MCF 10A (cell line): ENCODE data around the gene ATOH8. TPM values are rescaled to one million over a fixed set of nuclear protein-coding genes. Genes with fewer than 3 reads are reported as not detected.

Experiments used
- BruUV-seq: library from RNA; stranded (reverse); fragments of 400-500 nt; replicated peaks from 2 replicates; lab custom pipeline; 2021; lab: Mats Ljungman, UMichigan
- CTCF ChIA-PET: fragments of 300-600 bp; sonication (Branson Sonifier 250); formaldehyde crosslinking; extraction: SDS; loops from one replicate; lab custom pipeline; 2021; ENCODE audit warnings: antibody characterized with exemption, inconsistent platforms; lab: Yijun Ruan, JAX
- POLR2A ChIA-PET: fragments of 300-600, 350-650 bp; sonication (Branson Sonifier 250); formaldehyde crosslinking; extraction: SDS; loops from one replicate; lab custom pipeline; 2020; ENCODE audit warnings: antibody characterized with exemption, inconsistent platforms; lab: Yijun Ruan, JAX
- DNase-seq: peaks from one replicate; pipeline ENCODE4 v3.0.0-alpha.2; 2018; ENCODE audit not compliant: unreplicated experiment
- H3K27ac Mint-ChIP-seq: one replicate; pipeline ENCODE4 v1.8.0; 2022; ENCODE audit warnings: mild to moderate bottlenecking, low read depth, mixed read lengths; ENCODE audit not compliant: unreplicated experiment
- H3K27me3 Mint-ChIP-seq: one replicate; pipeline ENCODE4 v1.8.0; 2022; ENCODE audit warnings: mixed read lengths; ENCODE audit not compliant: insufficient read depth, unreplicated experiment
- H3K36me3 Mint-ChIP-seq: one replicate; pipeline ENCODE4 v1.8.0; 2022; ENCODE audit warnings: mild to moderate bottlenecking, moderate library complexity, mixed read lengths; ENCODE audit not compliant: insufficient read depth, unreplicated experiment
- H3K4me1 Mint-ChIP-seq: one replicate; pipeline ENCODE4 v1.8.0; 2022; ENCODE audit warnings: mixed read lengths; ENCODE audit not compliant: insufficient read depth, unreplicated experiment
- H3K4me3 Mint-ChIP-seq: one replicate; pipeline ENCODE4 v1.8.0; 2022; ENCODE audit warnings: mild to moderate bottlenecking, moderate library complexity, mixed read lengths; ENCODE audit not compliant: unreplicated experiment
- H3K9me3 Mint-ChIP-seq: one replicate; pipeline ENCODE4 v1.8.0; 2022; ENCODE audit warnings: mixed read lengths; ENCODE audit not compliant: unreplicated experiment
- intact Hi-C: fragments of 100-400 bp; cut with micrococcal nuclease; formaldehyde crosslinking; loops from 2 replicates; pipeline ENCODE4 v1.14.1; 2022
- total RNA-seq: library from RNA; stranded (reverse); gene quantifications from 2 replicates; pipeline ENCODE4 v1.2.3, GENCODE V29; 2022
- TF ChIP-seq, protein P1 (sequence below): fragments of 200-600 bp; IDR thresholded peaks from one replicate; pipeline ENCODE4 v1.8.0; 2022; ENCODE audit warnings: antibody characterized with exemption, mild to moderate bottlenecking; ENCODE audit not compliant: unreplicated experiment

ATOH8 gene
- total RNA-seq, 1 experiment from 2014 or later: 0.72 TPM

DNA sequence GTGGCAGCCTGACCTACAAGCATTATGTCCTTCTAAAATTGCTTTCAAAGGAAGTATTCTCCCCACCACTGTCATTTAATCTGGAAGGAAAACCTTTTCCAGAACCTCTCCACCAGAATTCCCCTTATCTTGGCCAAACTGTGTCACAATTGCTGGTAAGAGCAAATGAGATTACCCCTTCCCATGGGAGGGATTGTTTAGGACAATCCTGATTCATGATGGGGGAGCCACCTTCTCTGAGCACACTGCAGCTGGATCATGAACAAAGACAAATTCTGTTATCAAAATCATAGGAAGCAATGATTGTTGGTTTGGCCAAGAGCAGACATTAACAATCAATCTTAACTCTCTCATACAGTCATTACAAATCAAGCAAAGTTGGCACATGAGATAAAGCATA, 18.1 kb upstream of the ATOH8 start:
- ChIA-PET POLR2A (no interaction called here), CTCF (interaction anchor here (0.5 to 3.7 kb wide), 6 partner anchors 37 to 814 kb away, joined by 3 to 22 read pairs (median 5); no protein-coding TSS in a partner anchor)
- H3K27me3 Mint-ChIP-seq: no peaks in the 10 kb centered on the region
- H3K27ac Mint-ChIP-seq: no peak overlapping the region
- TF ChIP-seq, protein P1, sequence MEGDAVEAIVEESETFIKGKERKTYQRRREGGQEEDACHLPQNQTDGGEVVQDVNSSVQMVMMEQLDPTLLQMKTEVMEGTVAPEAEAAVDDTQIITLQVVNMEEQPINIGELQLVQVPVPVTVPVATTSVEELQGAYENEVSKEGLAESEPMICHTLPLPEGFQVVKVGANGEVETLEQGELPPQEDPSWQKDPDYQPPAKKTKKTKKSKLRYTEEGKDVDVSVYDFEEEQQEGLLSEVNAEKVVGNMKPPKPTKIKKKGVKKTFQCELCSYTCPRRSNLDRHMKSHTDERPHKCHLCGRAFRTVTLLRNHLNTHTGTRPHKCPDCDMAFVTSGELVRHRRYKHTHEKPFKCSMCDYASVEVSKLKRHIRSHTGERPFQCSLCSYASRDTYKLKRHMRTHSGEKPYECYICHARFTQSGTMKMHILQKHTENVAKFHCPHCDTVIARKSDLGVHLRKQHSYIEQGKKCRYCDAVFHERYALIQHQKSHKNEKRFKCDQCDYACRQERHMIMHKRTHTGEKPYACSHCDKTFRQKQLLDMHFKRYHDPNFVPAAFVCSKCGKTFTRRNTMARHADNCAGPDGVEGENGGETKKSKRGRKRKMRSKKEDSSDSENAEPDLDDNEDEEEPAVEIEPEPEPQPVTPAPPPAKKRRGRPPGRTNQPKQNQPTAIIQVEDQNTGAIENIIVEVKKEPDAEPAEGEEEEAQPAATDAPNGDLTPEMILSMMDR: no peak
- intact Hi-C loops: no loop called here
- no peaks in the 10 kb centered on the region for H3K9me3 Mint-ChIP-seq
- no peak overlapping the region for H3K4me3 Mint-ChIP-seq
- no peaks in the 10 kb centered on the region for H3K36me3 Mint-ChIP-seq
- BruUV-seq: no TSS peak
- DNase-seq: no peak
- H3K4me1 Mint-ChIP-seq: no peaks in the 10 kb centered on the region

DNA sequence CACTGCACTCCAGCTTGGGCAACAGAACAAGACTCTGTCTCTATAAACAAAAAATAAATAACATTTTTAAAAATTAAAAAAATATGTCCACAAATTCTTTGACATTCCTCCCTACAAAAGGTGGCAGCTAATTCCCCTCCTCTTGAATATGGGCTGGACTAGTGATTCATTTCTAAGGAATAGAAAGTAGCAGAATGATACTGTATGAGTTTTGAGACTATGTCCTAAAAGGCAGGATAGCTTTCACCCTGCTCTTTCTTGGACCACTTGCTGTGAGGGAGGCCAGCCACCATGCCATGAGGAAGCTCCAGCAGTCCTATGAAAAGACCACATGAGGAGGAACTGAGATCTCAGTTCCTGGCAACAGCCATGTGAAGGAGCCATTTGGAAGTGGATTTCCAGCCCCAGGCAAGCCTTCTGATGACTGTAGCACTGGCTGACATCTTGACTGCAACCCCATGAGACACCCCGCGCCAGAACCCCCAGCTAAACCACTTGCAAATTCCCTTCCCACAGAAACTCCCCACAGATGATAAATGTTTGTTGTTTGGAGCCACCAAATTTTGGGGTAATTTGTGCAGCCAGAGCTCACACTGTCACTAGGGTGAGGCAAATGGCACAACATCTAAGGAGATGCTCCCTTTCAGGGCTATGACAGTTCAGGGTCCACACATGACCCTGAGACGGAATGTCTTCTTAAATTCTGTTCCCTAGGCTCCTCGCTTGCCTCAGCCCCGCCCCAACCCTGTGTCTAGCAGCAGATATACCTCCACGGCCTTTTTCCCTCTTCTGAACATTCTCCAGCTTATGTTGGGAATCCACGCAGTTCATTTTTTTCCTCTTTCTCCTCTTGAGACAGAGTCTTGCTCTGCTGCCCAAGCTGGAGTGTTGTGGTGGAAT, 17.1 kb upstream of the ATOH8 start:
- H3K27me3 Mint-ChIP-seq: no peaks in the 10 kb centered on the region
- no peaks in the 10 kb centered on the region for H3K9me3 Mint-ChIP-seq
- BruUV-seq: no TSS peak
- no peak overlapping the region for H3K4me3 Mint-ChIP-seq
- no peak overlapping the region for H3K27ac Mint-ChIP-seq
- H3K36me3 Mint-ChIP-seq: no peaks in the 10 kb centered on the region
- intact Hi-C loops: no loop called here
- ChIA-PET CTCF (interaction anchor here (1.1 to 4.1 kb wide), 4 partner anchors 7 to 77 kb away, joined by 3 to 22 read pairs (median 17); no protein-coding TSS in a partner anchor), POLR2A (interaction anchor here (1.3 kb wide), 1 partner anchor 121 kb away, joined by 3 read pairs; the partner anchor contains the start of gene USP39)
- TF ChIP-seq, protein P1: no peak
- no peak for DNase-seq
- peaks cover 6% of the 10 kb centered on the region for H3K4me1 Mint-ChIP-seq

DNA sequence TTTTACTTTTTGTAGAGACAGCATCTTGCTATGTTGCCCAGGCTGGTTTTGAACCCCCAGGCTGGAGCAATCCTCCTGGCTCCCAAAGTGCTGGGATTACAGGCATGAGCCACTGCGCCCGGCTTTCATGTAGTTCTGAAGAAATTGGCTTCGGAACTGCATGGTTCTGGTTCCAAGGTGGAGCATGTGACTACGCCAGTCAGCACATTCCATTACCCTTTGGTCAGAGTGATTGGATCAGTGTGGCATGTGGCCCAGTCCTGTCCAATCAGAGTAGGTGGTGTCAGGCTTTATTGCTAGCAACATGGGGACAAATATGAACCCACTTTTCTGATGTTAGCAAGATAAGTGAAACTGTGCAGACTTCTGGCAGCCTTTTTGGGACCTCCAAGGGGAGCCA, 16.3 kb upstream of the ATOH8 start:
- H3K4me3 Mint-ChIP-seq: no peak overlapping the region
- DNase-seq: peak; percentile 50
- no peak overlapping the region for H3K27ac Mint-ChIP-seq
- no peaks in the 10 kb centered on the region for H3K36me3 Mint-ChIP-seq
- TF ChIP-seq, protein P1: no peak
- intact Hi-C loops: no loop called here
- H3K27me3 Mint-ChIP-seq: no peaks in the 10 kb centered on the region
- BruUV-seq: no TSS peak
- CTCF ChIA-PET: interaction anchor here (1.1 to 4.1 kb wide), 4 partner anchors 8 to 76 kb away, joined by 4 to 22 read pairs (median 17); no protein-coding TSS in a partner anchor
- POLR2A ChIA-PET: interaction anchor here (0.6 to 1.7 kb wide), 5 partner anchors 8 to 368 kb away, joined by 3 to 6 read pairs (median 3); partner anchors contain the start of genes POLR1A, PTCD3 and USP39
- H3K9me3 Mint-ChIP-seq: no peaks in the 10 kb centered on the region
- H3K4me1 Mint-ChIP-seq: peaks cover 13% of the 10 kb centered on the region

DNA sequence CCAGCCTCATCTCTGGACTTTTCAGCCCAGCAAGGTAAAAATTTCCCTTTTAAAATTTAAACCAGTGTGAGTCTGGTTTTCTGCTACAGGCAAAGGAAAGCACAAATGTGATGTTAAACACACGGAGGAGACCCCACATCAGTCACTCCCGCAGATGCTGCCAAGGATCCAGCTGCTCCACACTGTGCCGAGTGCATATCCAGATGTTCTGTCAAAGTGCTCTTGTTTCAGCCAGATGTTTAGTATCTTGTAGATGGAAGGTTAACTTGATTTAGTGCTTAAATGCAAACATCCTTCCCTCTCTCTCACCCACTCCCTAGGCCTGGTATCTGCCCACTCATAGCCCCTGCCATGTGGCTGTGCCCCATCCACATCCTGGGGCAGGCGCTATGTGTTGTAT, 15.8 kb upstream of the ATOH8 start:
- Mint-ChIP-seq H3K27me3 (no peaks in the 10 kb centered on the region), H3K4me3 (no peak overlapping the region), H3K36me3 (no peaks in the 10 kb centered on the region), H3K9me3 (no peaks in the 10 kb centered on the region), H3K27ac (no peak overlapping the region), H3K4me1 (peaks cover 18% of the 10 kb centered on the region)
- intact Hi-C loops: no loop called here
- no peak for DNase-seq
- TF ChIP-seq, protein P1: no peak
- ChIA-PET CTCF (interaction anchor here (0.7 to 4.1 kb wide), 6 partner anchors 9 to 100 kb away, joined by 3 to 22 read pairs (median 11); no protein-coding TSS in a partner anchor), POLR2A (interaction anchor here (0.6 to 1.7 kb wide), 4 partner anchors 9 to 368 kb away, joined by 3 to 6 read pairs (median 4); partner anchors contain the start of genes POLR1A and PTCD3)
- BruUV-seq: no TSS peak
